ENCODE measurements around the gene BATF. TPM values are rescaled to one million over a fixed set of nuclear protein-coding genes. Genes with fewer than 3 reads are reported as not detected.
"Not testable (repeated sequence)": the region's sequence is repeated elsewhere in the genome, so short reads cannot be mapped to it uniquely, and the experiment has no call there.

The BATF gene, protein sequence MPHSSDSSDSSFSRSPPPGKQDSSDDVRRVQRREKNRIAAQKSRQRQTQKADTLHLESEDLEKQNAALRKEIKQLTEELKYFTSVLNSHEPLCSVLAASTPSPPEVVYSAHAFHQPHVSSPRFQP
- not detected for polyA plus RNA-seq (2013, experiment 1 of 2)
- polyA plus RNA-seq (2013, experiment 2 of 2) = not detected

GRCh38 chr14:75522224-75522982, at the start of gene BATF:
TSS of gene BATF (plus strand) at chr14:75522469. CDS start at chr14:75522683, 214 bp downstream.
- Histone ChIP-seq H3K36me3 (ENCODE audit: control insufficient read depth, insufficient read depth, low read length) (no peaks in the 10 kb centered on the region), H3K27ac (ENCODE audit: low read depth, low read length, severe bottlenecking) (no peak within 1 kb of the TSS), H3K4me1 (ENCODE audit: control insufficient read depth, insufficient read depth, low read length, poor library complexity, severe bottlenecking) (peaks cover 23% of the 10 kb centered on the region), H3K4me3 (ENCODE audit: extremely low read depth, insufficient read depth, low read length, poor library complexity, severe bottlenecking) (no peak within 1 kb of the TSS), H3K9me3 (ENCODE audit: control insufficient read depth, low read length) (no peaks in the 10 kb centered on the region)
- WGBS, 2 experiments (ENCODE audit: insufficient coverage in 2 of 2) = 85 to 94% methylated on average over 9 to 10 of the region's 13 CpGs

DNA sequence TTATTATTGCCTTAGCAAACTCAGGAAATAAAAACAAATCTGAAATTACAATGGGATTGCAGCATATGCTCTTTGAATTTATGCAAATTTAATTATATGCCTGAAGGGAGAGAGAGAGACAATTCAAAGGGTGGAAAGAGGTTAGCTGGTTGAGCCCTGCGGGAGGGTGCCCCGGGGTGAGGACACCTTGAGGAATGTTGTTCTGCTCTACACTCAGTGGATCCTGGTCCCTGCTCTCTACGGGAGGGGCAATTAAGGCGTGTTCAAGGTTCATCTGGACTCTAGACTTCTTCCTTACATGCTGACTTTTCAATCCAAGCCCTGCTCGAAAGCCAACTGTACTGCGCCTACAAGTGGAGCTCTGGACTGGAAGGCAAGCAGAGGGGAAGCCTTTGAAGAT, 48.1 kb upstream of the BATF start:
- 92 to 97% methylated on average over 5 to 6 of the region's 6 CpGs for WGBS, 2 experiments (ENCODE audit: insufficient coverage in 2 of 2)
- not testable (repeated sequence) for H3K4me3 ChIP-seq (ENCODE audit: extremely low read depth, insufficient read depth, low read length, poor library complexity, severe bottlenecking); H3K4me1 ChIP-seq (ENCODE audit: control insufficient read depth, insufficient read depth, low read length, poor library complexity, severe bottlenecking); H3K27ac ChIP-seq (ENCODE audit: low read depth, low read length, severe bottlenecking); H3K9me3 ChIP-seq (ENCODE audit: control insufficient read depth, low read length)
- H3K36me3 ChIP-seq (ENCODE audit: control insufficient read depth, insufficient read depth, low read length) = peaks cover 63% of the 10 kb centered on the region

GRCh38 chr14:75476274-75476995, 45.8 kb upstream of the BATF start:
- H3K36me3 ChIP-seq (ENCODE audit: control insufficient read depth, insufficient read depth, low read length) = peaks cover 41% of the 10 kb centered on the region
- H3K4me1 ChIP-seq (ENCODE audit: control insufficient read depth, insufficient read depth, low read length, poor library complexity, severe bottlenecking) = no peaks in the 10 kb centered on the region
- H3K9me3 ChIP-seq (ENCODE audit: control insufficient read depth, low read length) = no peaks in the 10 kb centered on the region
- no peak overlapping the region for H3K4me3 ChIP-seq (ENCODE audit: extremely low read depth, insufficient read depth, low read length, poor library complexity, severe bottlenecking)
- WGBS, 2 experiments (ENCODE audit: insufficient coverage in 2 of 2) = 89 to 93% methylated on average over 7 to 9 of the region's 11 CpGs
- no peak overlapping the region for H3K27ac ChIP-seq (ENCODE audit: low read depth, low read length, severe bottlenecking)

DNA sequence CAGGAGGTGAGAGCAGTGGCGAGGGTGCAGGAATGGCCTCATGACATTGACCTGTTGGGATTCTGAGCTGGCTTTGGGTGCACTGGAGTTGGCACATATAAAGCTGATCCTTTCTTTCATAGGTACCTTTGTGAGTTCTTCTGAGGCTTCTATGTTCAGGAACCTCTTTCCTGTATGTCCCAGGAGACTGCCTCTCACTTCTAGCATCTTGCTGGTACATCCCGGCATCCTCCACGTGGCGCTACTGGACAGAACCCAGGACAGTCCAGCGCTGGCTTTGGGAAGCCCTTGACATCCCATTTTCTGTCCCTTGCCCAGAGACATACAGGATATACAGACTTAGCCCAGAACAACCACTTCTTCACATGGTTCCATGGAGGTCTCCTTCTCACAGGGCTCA, 44.4 kb upstream of the BATF start:
- Histone ChIP-seq H3K27ac (ENCODE audit: low read depth, low read length, severe bottlenecking) (no peak overlapping the region), H3K9me3 (ENCODE audit: control insufficient read depth, low read length) (no peaks in the 10 kb centered on the region), H3K36me3 (ENCODE audit: control insufficient read depth, insufficient read depth, low read length) (peaks cover 28% of the 10 kb centered on the region), H3K4me3 (ENCODE audit: extremely low read depth, insufficient read depth, low read length, poor library complexity, severe bottlenecking) (no peak overlapping the region), H3K4me1 (ENCODE audit: control insufficient read depth, insufficient read depth, low read length, poor library complexity, severe bottlenecking) (no peaks in the 10 kb centered on the region)
- WGBS, 2 experiments (ENCODE audit: insufficient coverage in 2 of 2) = 95 to 96% methylated on average over 4 to 5 of the region's 5 CpGs

- no peaks in the 10 kb centered on the region for H3K4me1 ChIP-seq (ENCODE audit: control insufficient read depth, insufficient read depth, low read length, poor library complexity, severe bottlenecking)
- no peak overlapping the region for H3K27ac ChIP-seq (ENCODE audit: low read depth, low read length, severe bottlenecking)
- H3K4me3 ChIP-seq (ENCODE audit: extremely low read depth, insufficient read depth, low read length, poor library complexity, severe bottlenecking) = no peak overlapping the region
- WGBS, 2 experiments (ENCODE audit: insufficient coverage in 2 of 2) = 38 to 47% methylated on average over 7 of the region's 11 CpGs
- H3K9me3 ChIP-seq (ENCODE audit: control insufficient read depth, low read length) = no peaks in the 10 kb centered on the region
- peaks cover 12% of the 10 kb centered on the region for H3K36me3 ChIP-seq (ENCODE audit: control insufficient read depth, insufficient read depth, low read length)
Observed at GRCh38 chr14:75479770-75480600, 42.3 kb upstream of the BATF start.

GRCh38 chr14:75482366-75482765, 39.9 kb upstream of the BATF start:
- WGBS, 2 experiments (ENCODE audit: insufficient coverage in 2 of 2) = 95% methylated on average over 4 of the region's 4 CpGs

GRCh38 chr14:75484711-75485429, 37.4 kb upstream of the BATF start:
- H3K27ac ChIP-seq (ENCODE audit: low read depth, low read length, severe bottlenecking) = no peak overlapping the region
- WGBS, 2 experiments (ENCODE audit: insufficient coverage in 2 of 2) = 75 to 86% methylated on average over 2 of the region's 4 CpGs
- no peaks in the 10 kb centered on the region for H3K9me3 ChIP-seq (ENCODE audit: control insufficient read depth, low read length)
- H3K4me3 ChIP-seq (ENCODE audit: extremely low read depth, insufficient read depth, low read length, poor library complexity, severe bottlenecking) = no peak overlapping the region
- H3K36me3 ChIP-seq (ENCODE audit: control insufficient read depth, insufficient read depth, low read length) = no peaks in the 10 kb centered on the region
- no peaks in the 10 kb centered on the region for H3K4me1 ChIP-seq (ENCODE audit: control insufficient read depth, insufficient read depth, low read length, poor library complexity, severe bottlenecking)

More at GRCh38 chr14:75482366-75482765, 39.9 kb upstream of the BATF start:
- no peaks in the 10 kb centered on the region for H3K36me3 ChIP-seq (ENCODE audit: control insufficient read depth, insufficient read depth, low read length)
- H3K4me3 ChIP-seq (ENCODE audit: extremely low read depth, insufficient read depth, low read length, poor library complexity, severe bottlenecking) = no peak overlapping the region
- no peaks in the 10 kb centered on the region for H3K4me1 ChIP-seq (ENCODE audit: control insufficient read depth, insufficient read depth, low read length, poor library complexity, severe bottlenecking)
- H3K9me3 ChIP-seq (ENCODE audit: control insufficient read depth, low read length) = no peaks in the 10 kb centered on the region
- no peak overlapping the region for H3K27ac ChIP-seq (ENCODE audit: low read depth, low read length, severe bottlenecking)

GRCh38 chr14:75486318-75486717, 36.0 kb upstream of the BATF start:
- Histone ChIP-seq H3K9me3 (ENCODE audit: control insufficient read depth, low read length) (no peaks in the 10 kb centered on the region), H3K4me3 (ENCODE audit: extremely low read depth, insufficient read depth, low read length, poor library complexity, severe bottlenecking) (no peak overlapping the region), H3K27ac (ENCODE audit: low read depth, low read length, severe bottlenecking) (no peak overlapping the region), H3K4me1 (ENCODE audit: control insufficient read depth, insufficient read depth, low read length, poor library complexity, severe bottlenecking) (no peaks in the 10 kb centered on the region), H3K36me3 (ENCODE audit: control insufficient read depth, insufficient read depth, low read length) (no peaks in the 10 kb centered on the region)
- WGBS, 2 experiments (ENCODE audit: insufficient coverage in 2 of 2) = no CpG with 5 or more reads among the region's 1 CpG

- WGBS, 2 experiments (ENCODE audit: insufficient coverage in 2 of 2) = 84 to 87% methylated on average over 5 to 7 of the region's 7 CpGs
- no peaks in the 10 kb centered on the region for H3K9me3 ChIP-seq (ENCODE audit: control insufficient read depth, low read length)
- H3K36me3 ChIP-seq (ENCODE audit: control insufficient read depth, insufficient read depth, low read length) = no peaks in the 10 kb centered on the region
Observed at GRCh38 chr14:75487155-75487671, 35.1 kb upstream of the BATF start.

GRCh38 chr14:75489480-75489837, 32.8 kb upstream of the BATF start:
- Histone ChIP-seq H3K27ac (ENCODE audit: low read depth, low read length, severe bottlenecking) (no peak overlapping the region), H3K4me1 (ENCODE audit: control insufficient read depth, insufficient read depth, low read length, poor library complexity, severe bottlenecking) (no peaks in the 10 kb centered on the region), H3K36me3 (ENCODE audit: control insufficient read depth, insufficient read depth, low read length) (no peaks in the 10 kb centered on the region), H3K4me3 (ENCODE audit: extremely low read depth, insufficient read depth, low read length, poor library complexity, severe bottlenecking) (no peak overlapping the region), H3K9me3 (ENCODE audit: control insufficient read depth, low read length) (no peaks in the 10 kb centered on the region)
- WGBS, 2 experiments (ENCODE audit: insufficient coverage in 2 of 2) = 100% methylated on average over 2 to 3 of the region's 6 CpGs

More at GRCh38 chr14:75487155-75487671, 35.1 kb upstream of the BATF start:
- H3K4me3 ChIP-seq (ENCODE audit: extremely low read depth, insufficient read depth, low read length, poor library complexity, severe bottlenecking) = no peak overlapping the region
- H3K4me1 ChIP-seq (ENCODE audit: control insufficient read depth, insufficient read depth, low read length, poor library complexity, severe bottlenecking) = no peaks in the 10 kb centered on the region
- H3K27ac ChIP-seq (ENCODE audit: low read depth, low read length, severe bottlenecking) = no peak overlapping the region

All from mesodermal cell (in vitro differentiated cells).